Measurements from ENCODE around the gene CCR5.

Gene CCR5

DNA sequence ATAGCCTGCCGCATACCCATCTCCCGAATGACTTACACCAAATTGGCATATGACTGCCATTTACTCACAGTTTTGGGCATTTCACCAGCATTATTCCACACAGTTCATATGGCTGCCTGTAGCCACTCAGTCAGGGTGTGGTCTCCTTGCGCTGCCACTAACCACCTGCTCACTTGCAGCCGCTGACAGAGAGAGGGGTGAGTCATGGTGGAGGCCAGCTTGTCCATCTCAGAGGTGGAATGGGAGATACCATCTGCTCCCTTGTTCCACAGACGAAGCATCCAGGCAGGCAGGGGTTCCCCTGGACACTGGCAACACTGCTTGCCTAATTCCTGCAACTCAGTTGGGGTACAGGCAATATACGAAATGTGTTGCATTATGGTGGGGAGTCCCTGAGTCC, 51.9 kb downstream of the CCR5 start:
- Histone ChIP-seq H4K8ac (ENCODE audit: low read depth, low read length) (no peak overlapping the region), H3K27me3 (ENCODE audit: control insufficient read depth in 3 of 3, insufficient read depth in 3 of 3, low read depth in 1 of 3, low read length in 3 of 3) (no peaks in the 10 kb centered on the region), H3K79me1 (ENCODE audit: low read depth, low read length) (no peaks in the 10 kb centered on the region), H3K18ac (ENCODE audit: low read length) (no peak overlapping the region), H3K4me2 (ENCODE audit: insufficient read depth, low read length, poor library complexity, severe bottlenecking) (no peak overlapping the region), H3K9me3 (replicated peaks in 1 of 2; ENCODE audit: control insufficient read depth in 2 of 2, insufficient read depth in 1 of 2, low read depth in 1 of 2, low read length in 2 of 2) (no peaks in the 10 kb centered on the region), H2BK5ac (ENCODE audit: low read length) (no peak overlapping the region), H2BK15ac (ENCODE audit: low read length) (no peak overlapping the region), H2AK5ac (ENCODE audit: low read depth, low read length) (no peak overlapping the region), H3K27ac (replicated peaks; ENCODE audit: low read length) (no peak overlapping the region), H3K4me1 (ENCODE audit: control insufficient read depth in 2 of 2, insufficient read depth in 1 of 2, low read depth in 1 of 2, low read length in 2 of 2) (no peaks in the 10 kb centered on the region), H3K36me3 (replicated peaks in 1 of 2; ENCODE audit: control insufficient read depth in 2 of 2, insufficient read depth in 2 of 2, low read length in 2 of 2) (no peaks in the 10 kb centered on the region), H2AFZ (ENCODE audit: low read length) (no peak overlapping the region), H4K91ac (ENCODE audit: low read depth, low read length, poor library complexity) (no peak overlapping the region), H3K4ac (ENCODE audit: low read length) (no peak overlapping the region), H3K14ac (ENCODE audit: low read length) (no peak overlapping the region), H3K4me3 (ENCODE audit: low read length in 2 of 2) (no peak overlapping the region), H3K23ac (ENCODE audit: low read depth, low read length, poor library complexity) (no peak overlapping the region), H2BK12ac (ENCODE audit: low read length) (no peak overlapping the region), H2BK120ac (ENCODE audit: low read depth, low read length) (no peak overlapping the region), H3K9ac (ENCODE audit: low read depth, low read length, poor library complexity) (no peak overlapping the region)
- WGBS, 2 donors (ENCODE audit: extremely low coverage in 2 of 2, insufficient read length in 2 of 2, insufficient replicate concordance in 1 of 2): no CpG with 5 or more reads among the region's 6 CpGs
- no peak for DNase-seq (ENCODE audit: low spot score)

DNA sequence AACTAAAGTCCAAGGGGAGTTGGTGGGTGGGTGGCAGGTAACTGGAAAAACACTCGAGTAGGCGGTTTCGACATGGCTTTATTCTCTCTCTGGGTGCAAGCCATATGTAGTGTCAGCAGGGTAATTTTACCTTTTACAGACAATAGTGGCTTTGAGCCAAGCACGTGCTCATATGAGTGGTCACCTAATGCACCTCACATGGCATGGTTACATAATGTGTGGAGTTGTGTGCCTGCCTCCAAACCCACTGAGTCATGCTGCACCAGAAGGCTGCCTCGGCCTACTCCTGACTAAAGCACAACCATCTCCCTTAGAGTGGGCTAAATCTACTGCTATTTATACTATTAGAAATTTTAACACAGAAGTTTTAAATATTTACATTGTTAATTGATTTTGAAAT, 52.8 kb downstream of the CCR5 start:
- Histone ChIP-seq H3K18ac (ENCODE audit: low read length) (no peak overlapping the region), H3K14ac (ENCODE audit: low read length) (no peak overlapping the region), H3K79me1 (ENCODE audit: low read depth, low read length) (no peaks in the 10 kb centered on the region), H3K4me3 (ENCODE audit: low read length in 2 of 2) (no peak overlapping the region), H4K91ac (ENCODE audit: low read depth, low read length, poor library complexity) (no peak overlapping the region), H3K23ac (ENCODE audit: low read depth, low read length, poor library complexity) (no peak overlapping the region), H2AK5ac (ENCODE audit: low read depth, low read length) (no peak overlapping the region), H2AFZ (ENCODE audit: low read length) (no peak overlapping the region), H4K8ac (ENCODE audit: low read depth, low read length) (no peak overlapping the region), H2BK15ac (ENCODE audit: low read length) (no peak overlapping the region), H3K4ac (ENCODE audit: low read length) (no peak overlapping the region), H3K9ac (ENCODE audit: low read depth, low read length, poor library complexity) (no peak overlapping the region), H3K4me1 (ENCODE audit: control insufficient read depth in 2 of 2, insufficient read depth in 1 of 2, low read depth in 1 of 2, low read length in 2 of 2) (no peaks in the 10 kb centered on the region), H2BK12ac (ENCODE audit: low read length) (no peak overlapping the region), H2BK120ac (ENCODE audit: low read depth, low read length) (no peak overlapping the region), H3K27ac (replicated peaks; ENCODE audit: low read length) (no peak overlapping the region), H3K27me3 (ENCODE audit: control insufficient read depth in 3 of 3, insufficient read depth in 3 of 3, low read depth in 1 of 3, low read length in 3 of 3) (no peaks in the 10 kb centered on the region), H3K4me2 (ENCODE audit: insufficient read depth, low read length, poor library complexity, severe bottlenecking) (no peak overlapping the region), H2BK5ac (ENCODE audit: low read length) (no peak overlapping the region), H3K36me3 (replicated peaks in 1 of 2; ENCODE audit: control insufficient read depth in 2 of 2, insufficient read depth in 2 of 2, low read length in 2 of 2) (no peaks in the 10 kb centered on the region), H3K9me3 (replicated peaks in 1 of 2; ENCODE audit: control insufficient read depth in 2 of 2, insufficient read depth in 1 of 2, low read depth in 1 of 2, low read length in 2 of 2) (no peaks in the 10 kb centered on the region)
- DNase-seq (ENCODE audit: low spot score): no peak
- WGBS, 2 donors (ENCODE audit: extremely low coverage in 2 of 2, insufficient read length in 2 of 2, insufficient replicate concordance in 1 of 2): no CpG with 5 or more reads among the region's 5 CpGs

All from neuronal stem cell (in vitro differentiated cells).